ENCODE data around the gene MITF. TPM values are rescaled to one million over a fixed set of nuclear protein-coding genes. Genes with fewer than 3 reads are reported as not detected.
A peak's percentile ranks its signal among the peaks of the same experiment; 100 is the strongest.

Gene MITF
- total RNA-seq, 1 donor from 2014 or later: 5.8 TPM

- no peak for TF ChIP-seq CTCF (IDR thresholded peaks at IDR 0.05)
- Mint-ChIP-seq H3K36me3 (ENCODE audit: unreplicated experiment) (peaks cover 3% of the 10 kb centered on the region), H3K9me3 (ENCODE audit: unreplicated experiment) (no peaks in the 10 kb centered on the region), H3K27ac (ENCODE audit: unreplicated experiment) (no peak overlapping the region), H3K4me1 (ENCODE audit: unreplicated experiment) (peaks cover 20% of the 10 kb centered on the region), H3K4me3 (ENCODE audit: unreplicated experiment) (no peak overlapping the region), H3K27me3 (ENCODE audit: unreplicated experiment) (no peaks in the 10 kb centered on the region)
- DNase-seq (ENCODE audit: extremely low spot score, unreplicated experiment): no peak
Measured at GRCh38 chr3:70003119-70003518, 263.9 kb downstream of the MITF start.

- Mint-ChIP-seq H3K36me3 (ENCODE audit: unreplicated experiment) (peaks cover 3% of the 10 kb centered on the region), H3K9me3 (ENCODE audit: unreplicated experiment) (no peaks in the 10 kb centered on the region), H3K4me1 (ENCODE audit: unreplicated experiment) (peaks cover 5% of the 10 kb centered on the region), H3K27me3 (ENCODE audit: unreplicated experiment) (no peaks in the 10 kb centered on the region), H3K4me3 (ENCODE audit: unreplicated experiment) (no peak overlapping the region), H3K27ac (ENCODE audit: unreplicated experiment) (no peak overlapping the region)
- no peak for DNase-seq (ENCODE audit: extremely low spot score, unreplicated experiment)
- TF ChIP-seq CTCF (IDR thresholded peaks at IDR 0.05): no peak
Measured at GRCh38 chr3:70006089-70006488, 266.8 kb downstream of the MITF start.

- no peaks in the 10 kb centered on the region for H3K9me3 Mint-ChIP-seq (ENCODE audit: unreplicated experiment)
- H3K36me3 Mint-ChIP-seq (ENCODE audit: unreplicated experiment): peaks cover 3% of the 10 kb centered on the region
- no peaks in the 10 kb centered on the region for H3K27me3 Mint-ChIP-seq (ENCODE audit: unreplicated experiment)
- DNase-seq (ENCODE audit: extremely low spot score, unreplicated experiment): no peak
- no peak overlapping the region for H3K4me3 Mint-ChIP-seq (ENCODE audit: unreplicated experiment)
- peaks cover 19% of the 10 kb centered on the region for H3K4me1 Mint-ChIP-seq (ENCODE audit: unreplicated experiment)
- no peak overlapping the region for H3K27ac Mint-ChIP-seq (ENCODE audit: unreplicated experiment)
- no peak for TF ChIP-seq CTCF (IDR thresholded peaks at IDR 0.05)
Measured at GRCh38 chr3:70010346-70010745, 271.1 kb downstream of the MITF start.

- H3K9me3 Mint-ChIP-seq (ENCODE audit: unreplicated experiment): no peaks in the 10 kb centered on the region
- H3K4me3 Mint-ChIP-seq (ENCODE audit: unreplicated experiment): no peak overlapping the region
- peaks cover 3% of the 10 kb centered on the region for H3K36me3 Mint-ChIP-seq (ENCODE audit: unreplicated experiment)
- H3K4me1 Mint-ChIP-seq (ENCODE audit: unreplicated experiment): peaks cover 19% of the 10 kb centered on the region
- no peak for TF ChIP-seq CTCF (IDR thresholded peaks at IDR 0.05)
- H3K27ac Mint-ChIP-seq (ENCODE audit: unreplicated experiment): peak overlapping the region; percentile 79
- no peak for DNase-seq (ENCODE audit: extremely low spot score, unreplicated experiment)
- no peaks in the 10 kb centered on the region for H3K27me3 Mint-ChIP-seq (ENCODE audit: unreplicated experiment)
Measured at GRCh38 chr3:70011582-70011981, 272.3 kb downstream of the MITF start.

All from osteocyte (in vitro differentiated cells).